ENCODE measurements around the gene SLC22A6. TPM values are rescaled to one million over a fixed set of nuclear protein-coding genes. Genes with fewer than 3 reads are reported as not detected.

Gene SLC22A6
- total and polyA plus RNA-seq, 2 experiments from 2014 or later: not detected

DNA sequence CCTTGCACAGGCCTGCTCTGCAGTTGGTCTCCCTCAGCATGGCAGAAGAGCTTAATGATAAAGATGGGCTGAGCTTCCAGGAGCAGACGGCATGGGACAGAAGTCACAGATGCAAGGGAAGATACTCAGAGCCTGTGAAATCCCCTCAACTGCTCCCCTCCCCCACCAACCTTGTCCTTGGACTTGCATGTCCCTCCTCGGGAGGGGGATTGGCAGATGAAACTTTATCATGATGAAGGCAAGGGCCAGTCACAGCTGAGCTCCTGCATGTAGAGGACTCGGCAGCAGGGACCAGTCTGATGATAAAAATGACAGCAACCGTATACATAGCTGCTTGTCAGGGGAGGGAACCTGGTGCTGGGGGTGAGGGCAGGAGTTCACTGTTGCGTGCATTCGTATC is 37.7 kb upstream of the SLC22A6 start:
- H3F3A ChIP-seq (ENCODE audit: insufficient read depth): no peaks in the 10 kb centered on the region
- no peaks in the 10 kb centered on the region for H3K36me3 ChIP-seq (ENCODE audit: low read depth)
- H3K27ac ChIP-seq: no peak overlapping the region
- 34 to 44% methylated on average over 6 of the region's 6 CpGs for WGBS, 2 experiments (ENCODE audit: low coverage in 1 of 2, low lambda C conversion rate in 2 of 2, missing lambda C conversion rate in 2 of 2)
- H3K9ac ChIP-seq: no peak overlapping the region
- no peaks in the 10 kb centered on the region for H3K9me3 ChIP-seq (ENCODE audit: low read depth)
- no peaks in the 10 kb centered on the region for H3K9me2 ChIP-seq (ENCODE audit: insufficient read depth)
- in situ Hi-C loops (cut with MboI): no loop called here
- DNase-seq: no peak
- H3K27me3 ChIP-seq (replicated peaks; ENCODE audit: insufficient read depth): peaks cover 7% of the 10 kb centered on the region; the same call in 1 of the 2 replicates
- TF ChIP-seq EZH2phosphoT487 (IDR thresholded peaks at IDR 0.05; ENCODE audit: insufficient read depth, low read depth) (no peak), EZH2 (IDR thresholded peaks at IDR 0.05; ENCODE audit: insufficient read depth, poor library complexity, severe bottlenecking) (no peak)
- no peak overlapping the region for H3K4me3 ChIP-seq
- H3K79me2 ChIP-seq (ENCODE audit: insufficient read depth): no peaks in the 10 kb centered on the region
- H2AFZ ChIP-seq: no peak overlapping the region
- H3K4me2 ChIP-seq (ENCODE audit: unreplicated experiment): no peak overlapping the region
- no peaks in the 10 kb centered on the region for H3K4me1 ChIP-seq (ENCODE audit: insufficient read depth)
- H4K20me1 ChIP-seq (ENCODE audit: insufficient read depth): no peaks in the 10 kb centered on the region

DNA sequence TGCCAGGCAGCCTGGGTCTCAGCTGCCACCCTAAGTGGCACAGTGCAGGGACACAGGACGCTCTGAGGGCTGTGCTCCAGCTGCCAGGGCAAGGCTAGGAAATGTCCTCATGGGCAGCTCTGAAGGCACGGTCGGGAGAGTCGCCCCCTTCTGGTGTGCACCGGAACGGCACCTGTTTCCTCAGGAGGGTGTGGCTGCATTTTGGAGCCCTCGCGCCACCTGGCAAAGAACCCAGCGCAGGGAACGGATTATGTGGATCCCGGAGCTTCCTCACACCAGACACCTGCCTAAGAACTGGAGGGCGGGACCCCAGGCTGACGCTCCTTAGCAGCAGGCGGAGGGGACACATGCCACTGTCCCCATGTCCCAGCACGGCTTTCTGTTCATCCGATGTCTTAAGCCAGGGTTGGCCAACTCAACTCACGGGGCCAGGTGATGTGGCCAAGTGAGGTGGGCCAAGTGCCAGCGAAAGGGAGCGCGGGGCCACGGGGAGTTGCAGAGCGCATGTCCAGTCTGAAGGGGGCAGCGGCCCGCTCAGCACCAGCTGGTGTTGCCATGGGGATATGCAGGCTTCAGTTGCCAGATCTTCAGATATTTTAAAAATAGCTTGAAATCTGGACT is 36.0 kb upstream of the SLC22A6 start:
- Histone ChIP-seq H4K20me1 (ENCODE audit: insufficient read depth) (no peaks in the 10 kb centered on the region), H3K27me3 (replicated peaks; ENCODE audit: insufficient read depth) (peaks cover 7% of the 10 kb centered on the region; the same call in 1 of the 2 replicates), H3K9me2 (ENCODE audit: insufficient read depth) (no peaks in the 10 kb centered on the region), H3K79me2 (ENCODE audit: insufficient read depth) (no peaks in the 10 kb centered on the region), H3K9ac (no peak overlapping the region), H3K9me3 (ENCODE audit: low read depth) (no peaks in the 10 kb centered on the region), H3F3A (ENCODE audit: insufficient read depth) (no peaks in the 10 kb centered on the region), H3K4me3 (no peak overlapping the region), H3K4me2 (ENCODE audit: unreplicated experiment) (no peak overlapping the region), H2AFZ (no peak overlapping the region), H3K36me3 (ENCODE audit: low read depth) (no peaks in the 10 kb centered on the region), H3K4me1 (ENCODE audit: insufficient read depth) (no peaks in the 10 kb centered on the region), H3K27ac (no peak overlapping the region)
- no peak for DNase-seq
- 51% methylated on average over 24 of the region's 24 CpGs for WGBS, 2 experiments (ENCODE audit: low coverage in 1 of 2, low lambda C conversion rate in 2 of 2, missing lambda C conversion rate in 2 of 2)
- TF ChIP-seq EZH2phosphoT487 (IDR thresholded peaks at IDR 0.05; ENCODE audit: insufficient read depth, low read depth) (no peak), EZH2 (IDR thresholded peaks at IDR 0.05; ENCODE audit: insufficient read depth, poor library complexity, severe bottlenecking) (no peak)
- in situ Hi-C loops (cut with MboI): no loop called here

DNA sequence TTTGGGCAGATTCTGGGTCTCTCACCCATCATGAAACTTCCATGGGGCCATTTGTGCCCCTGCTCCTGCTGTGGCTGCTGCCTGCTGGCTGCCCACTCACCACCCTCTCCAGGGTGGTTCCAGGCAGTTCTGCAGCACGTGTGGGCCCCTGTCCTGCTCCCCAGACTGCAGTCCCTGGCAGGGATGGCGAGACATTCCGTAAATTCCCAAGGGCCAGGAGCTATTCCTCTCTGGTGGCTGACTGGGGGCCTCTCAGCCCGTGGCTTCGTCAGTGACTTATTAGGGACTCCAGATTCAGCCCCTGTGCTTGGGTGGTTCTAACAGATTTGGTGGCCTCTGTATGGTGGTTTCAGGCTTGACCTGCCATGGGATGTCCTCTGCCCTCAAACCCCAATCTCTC is 34.7 kb upstream of the SLC22A6 start:
- Histone ChIP-seq H4K20me1 (ENCODE audit: insufficient read depth) (no peaks in the 10 kb centered on the region), H3K9me2 (ENCODE audit: insufficient read depth) (no peaks in the 10 kb centered on the region), H3K79me2 (ENCODE audit: insufficient read depth) (no peaks in the 10 kb centered on the region), H3K9me3 (ENCODE audit: low read depth) (no peaks in the 10 kb centered on the region), H3K36me3 (ENCODE audit: low read depth) (no peaks in the 10 kb centered on the region), H3K4me3 (no peak overlapping the region), H3F3A (ENCODE audit: insufficient read depth) (no peaks in the 10 kb centered on the region), H2AFZ (no peak overlapping the region), H3K9ac (no peak overlapping the region), H3K4me1 (ENCODE audit: insufficient read depth) (no peaks in the 10 kb centered on the region), H3K27ac (no peak overlapping the region), H3K4me2 (ENCODE audit: unreplicated experiment) (no peak overlapping the region), H3K27me3 (replicated peaks; ENCODE audit: insufficient read depth) (peaks cover 7% of the 10 kb centered on the region; the same call in 1 of the 2 replicates)
- TF ChIP-seq EZH2 (IDR thresholded peaks at IDR 0.05; ENCODE audit: insufficient read depth, poor library complexity, severe bottlenecking) (no peak), EZH2phosphoT487 (IDR thresholded peaks at IDR 0.05; ENCODE audit: insufficient read depth, low read depth) (no peak)
- in situ Hi-C loops (cut with MboI): loop anchor here (5.0 kb wide), 1 partner anchor 112 kb away; no protein-coding TSS in a partner anchor
- DNase-seq: no peak
- 58 to 65% methylated on average over 5 of the region's 5 CpGs for WGBS, 2 experiments (ENCODE audit: low coverage in 1 of 2, low lambda C conversion rate in 2 of 2, missing lambda C conversion rate in 2 of 2)

DNA sequence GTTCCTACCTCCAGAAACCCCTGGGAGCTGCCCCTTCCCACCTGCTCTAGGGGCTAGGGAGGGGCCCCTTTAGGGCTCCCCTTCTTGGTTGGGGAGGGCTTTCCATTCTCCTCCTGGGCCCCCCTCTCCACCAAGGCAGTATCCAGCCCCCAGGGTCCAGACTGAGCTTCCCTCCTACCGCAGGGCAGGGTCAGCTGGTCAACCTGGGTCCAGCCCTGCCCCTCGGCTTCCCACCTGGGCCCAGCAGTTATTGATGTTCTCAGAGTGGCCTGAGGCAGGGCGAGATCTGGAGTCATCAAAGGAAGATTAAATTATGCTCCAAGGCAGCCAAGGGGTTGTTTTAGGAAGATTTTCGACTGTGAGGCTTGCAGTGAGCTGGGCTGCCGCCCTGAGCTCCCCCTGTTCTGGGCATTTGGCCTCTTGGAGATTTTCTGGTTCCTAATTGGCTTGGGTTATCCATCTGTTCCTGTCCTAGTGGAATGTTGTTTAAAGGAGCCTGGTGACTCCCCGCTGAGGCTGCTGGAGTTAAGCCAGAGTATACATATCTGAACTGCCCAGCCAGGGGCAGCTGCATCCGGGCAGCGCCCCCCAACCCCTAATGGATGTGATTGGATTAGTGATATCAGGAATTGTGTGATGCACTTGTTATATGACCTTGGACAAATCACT is 32.7 kb upstream of the SLC22A6 start:
- H3F3A ChIP-seq (ENCODE audit: insufficient read depth): no peaks in the 10 kb centered on the region
- H3K9me3 ChIP-seq (ENCODE audit: low read depth): no peaks in the 10 kb centered on the region
- no peak overlapping the region for H3K27ac ChIP-seq
- no peak overlapping the region for H2AFZ ChIP-seq
- H4K20me1 ChIP-seq (ENCODE audit: insufficient read depth): no peaks in the 10 kb centered on the region
- no peaks in the 10 kb centered on the region for H3K79me2 ChIP-seq (ENCODE audit: insufficient read depth)
- no peaks in the 10 kb centered on the region for H3K9me2 ChIP-seq (ENCODE audit: insufficient read depth)
- 23 to 25% methylated on average over 8 of the region's 8 CpGs for WGBS, 2 experiments (ENCODE audit: low coverage in 1 of 2, low lambda C conversion rate in 2 of 2, missing lambda C conversion rate in 2 of 2)
- in situ Hi-C loops (cut with MboI): loop anchor here (5.0 kb wide), 1 partner anchor 110 kb away; no protein-coding TSS in a partner anchor
- TF ChIP-seq EZH2phosphoT487 (IDR thresholded peaks at IDR 0.05; ENCODE audit: insufficient read depth, low read depth) (no peak), EZH2 (IDR thresholded peaks at IDR 0.05; ENCODE audit: insufficient read depth, poor library complexity, severe bottlenecking) (no peak)
- peaks cover 7% of the 10 kb centered on the region; the same call in 1 of the 2 replicates for H3K27me3 ChIP-seq (replicated peaks; ENCODE audit: insufficient read depth)
- H3K4me2 ChIP-seq (ENCODE audit: unreplicated experiment): no peak overlapping the region
- H3K36me3 ChIP-seq (ENCODE audit: low read depth): no peaks in the 10 kb centered on the region
- no peak for DNase-seq
- H3K9ac ChIP-seq: no peak overlapping the region
- no peak overlapping the region for H3K4me3 ChIP-seq
- no peaks in the 10 kb centered on the region for H3K4me1 ChIP-seq (ENCODE audit: insufficient read depth)

All from GM23248 (cell line).